BE2C (cell line): ENCODE results near the gene PLXNA1.

ENCODE experiments used
- DNase-seq: peaks from one replicate; pipeline ENCODE4 v3.0.0-alpha.2; 2020
- H3K27me3 ChIP-seq: fragments of 250-450 bp; sonication (Bioruptor Pico); 2 replicates; pipeline ENCODE4 v1.5.1; 2020; ENCODE audit warnings: mild to moderate bottlenecking
- H3K36me3 ChIP-seq: fragments of 250-450 bp; sonication (Bioruptor Pico); 2 replicates; pipeline ENCODE4 v1.5.1; 2020; ENCODE audit warnings: mild to moderate bottlenecking
- H3K4me1 ChIP-seq: fragments of 250-450 bp; sonication (Bioruptor Pico); 2 replicates; pipeline ENCODE4 v1.5.1; 2020
- H3K4me3 ChIP-seq: 2 replicates; pipeline ENCODE4 v1.5.1; 2011; ENCODE audit warnings: low read depth, low read length
- H3K9me3 ChIP-seq: fragments of 250-450 bp; sonication (Bioruptor Pico); 2 replicates; pipeline ENCODE4 v1.5.1; 2020
- TF ChIP-seq, protein P1 (sequence below): IDR thresholded peaks from 2 replicates; pipeline ENCODE4 v1.5.1; 2012; ENCODE audit warnings: mild to moderate bottlenecking, low read depth, low read length

The PLXNA1 gene

DNA sequence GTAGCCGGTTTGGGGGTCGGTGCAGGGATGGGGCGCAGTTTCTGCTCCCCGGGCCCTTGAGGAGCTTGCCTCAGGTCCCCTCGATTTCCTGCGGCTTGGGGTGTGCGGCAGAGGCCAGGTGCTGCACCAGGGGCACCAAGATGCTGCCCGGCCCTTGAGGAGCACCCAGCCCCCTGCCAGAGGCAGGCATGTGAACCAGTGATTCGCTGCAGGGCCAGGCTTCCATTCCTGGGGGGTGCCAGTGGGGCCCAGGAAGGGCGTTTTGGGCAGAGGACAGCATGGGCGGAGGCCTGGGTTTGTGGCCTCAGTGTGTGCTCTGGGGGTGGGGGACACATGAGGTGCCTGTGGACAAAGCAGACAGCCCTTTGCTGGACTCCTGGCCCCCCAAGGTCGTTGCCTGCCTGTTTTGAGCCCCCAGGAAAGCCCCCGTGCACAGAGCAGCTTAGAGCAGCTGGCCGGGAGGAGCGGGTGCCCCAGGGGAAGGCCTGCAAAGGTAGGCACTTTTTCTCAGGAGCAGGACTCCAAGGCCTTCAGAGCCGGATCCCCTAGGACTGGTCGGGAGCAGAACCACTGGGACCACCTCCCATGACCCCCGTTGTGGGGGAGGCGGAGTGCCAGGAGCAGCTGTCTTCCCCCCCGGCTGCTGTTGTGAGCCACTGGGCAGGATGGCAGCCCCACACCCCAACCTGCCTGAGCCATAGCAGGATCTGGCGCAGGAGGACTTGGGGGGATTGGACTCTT is 1.6 kb downstream of the PLXNA1 start:
- TF ChIP-seq, protein P1, sequence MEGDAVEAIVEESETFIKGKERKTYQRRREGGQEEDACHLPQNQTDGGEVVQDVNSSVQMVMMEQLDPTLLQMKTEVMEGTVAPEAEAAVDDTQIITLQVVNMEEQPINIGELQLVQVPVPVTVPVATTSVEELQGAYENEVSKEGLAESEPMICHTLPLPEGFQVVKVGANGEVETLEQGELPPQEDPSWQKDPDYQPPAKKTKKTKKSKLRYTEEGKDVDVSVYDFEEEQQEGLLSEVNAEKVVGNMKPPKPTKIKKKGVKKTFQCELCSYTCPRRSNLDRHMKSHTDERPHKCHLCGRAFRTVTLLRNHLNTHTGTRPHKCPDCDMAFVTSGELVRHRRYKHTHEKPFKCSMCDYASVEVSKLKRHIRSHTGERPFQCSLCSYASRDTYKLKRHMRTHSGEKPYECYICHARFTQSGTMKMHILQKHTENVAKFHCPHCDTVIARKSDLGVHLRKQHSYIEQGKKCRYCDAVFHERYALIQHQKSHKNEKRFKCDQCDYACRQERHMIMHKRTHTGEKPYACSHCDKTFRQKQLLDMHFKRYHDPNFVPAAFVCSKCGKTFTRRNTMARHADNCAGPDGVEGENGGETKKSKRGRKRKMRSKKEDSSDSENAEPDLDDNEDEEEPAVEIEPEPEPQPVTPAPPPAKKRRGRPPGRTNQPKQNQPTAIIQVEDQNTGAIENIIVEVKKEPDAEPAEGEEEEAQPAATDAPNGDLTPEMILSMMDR: no peak
- no peaks in the 10 kb centered on the region for H3K9me3 ChIP-seq
- H3K27me3 ChIP-seq: 0 out of 2 replicates have a peak, but pooled peaks cover 3% of the 10 kb centered on the region
- H3K4me1 ChIP-seq: peaks cover 22% of the 10 kb centered on the region
- H3K4me3 ChIP-seq: peak overlapping the region; percentile 83
- H3K36me3 ChIP-seq: peaks cover 15% of the 10 kb centered on the region
- DNase-seq: no peak

DNA sequence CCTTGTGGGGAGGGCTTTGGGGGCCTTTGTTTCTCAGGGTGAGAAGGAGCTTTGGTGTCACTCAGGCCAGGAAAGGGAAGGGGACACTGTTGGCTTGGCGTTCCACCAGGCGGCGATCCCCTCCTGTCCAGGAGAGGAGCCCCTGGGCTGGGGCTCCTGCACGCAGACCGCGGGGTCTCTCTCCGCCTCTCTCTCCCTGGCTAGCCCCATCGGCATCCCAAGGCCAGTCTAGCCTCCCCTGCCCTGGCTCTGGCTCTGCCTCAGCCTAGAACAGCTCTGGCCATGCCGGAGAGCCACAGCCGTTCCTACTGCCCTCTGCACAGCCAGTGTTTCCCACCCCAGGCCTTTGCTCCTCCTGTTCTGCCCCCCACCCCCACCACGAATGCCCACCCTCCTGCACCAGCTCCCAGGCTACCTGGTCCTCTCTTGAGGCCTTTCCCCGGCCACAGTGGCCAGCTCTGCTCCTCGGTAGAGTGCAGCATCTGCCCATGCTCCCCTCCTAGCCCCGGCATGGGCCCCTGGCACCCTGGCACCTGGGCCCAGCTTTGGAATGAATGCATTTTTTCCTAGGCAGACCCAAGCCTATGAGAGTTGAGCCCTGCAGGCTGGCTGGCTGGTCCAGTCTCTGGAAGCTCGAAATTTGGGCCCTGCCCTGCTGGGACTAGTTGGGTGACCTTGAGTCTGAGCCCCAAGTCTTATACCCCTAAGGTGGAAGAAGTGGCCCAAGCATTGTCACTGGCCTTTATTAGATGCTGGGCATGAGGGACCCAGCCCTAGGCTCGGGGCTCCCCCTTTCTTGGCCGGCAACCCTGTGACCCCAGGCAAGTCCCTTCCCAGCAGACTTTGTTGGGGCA is 2.4 kb downstream of the PLXNA1 start:
- peak; percentile 76 for DNase-seq
- Histone ChIP-seq H3K27me3 (0 out of 2 replicates have a peak, but pooled peaks cover 3% of the 10 kb centered on the region), H3K4me1 (peaks cover 22% of the 10 kb centered on the region), H3K9me3 (no peaks in the 10 kb centered on the region), H3K4me3 (peak overlapping the region; percentile 83), H3K36me3 (peaks cover 23% of the 10 kb centered on the region)
- TF ChIP-seq, protein P1: peak; percentile 56

GRCh38 chr3:126986001-126986400 is 3.1 kb downstream of the PLXNA1 start:
- peaks cover 29% of the 10 kb centered on the region for H3K36me3 ChIP-seq
- H3K4me1 ChIP-seq: peaks cover 25% of the 10 kb centered on the region
- H3K27me3 ChIP-seq: 0 out of 2 replicates have a peak, but pooled peaks cover 3% of the 10 kb centered on the region
- TF ChIP-seq, protein P1: no peak
- H3K4me3 ChIP-seq: peak overlapping the region; percentile 83
- DNase-seq: peak; percentile 85
- H3K9me3 ChIP-seq: no peaks in the 10 kb centered on the region

- Histone ChIP-seq H3K4me1 (peaks cover 25% of the 10 kb centered on the region), H3K36me3 (peaks cover 39% of the 10 kb centered on the region), H3K27me3 (no peaks in the 10 kb centered on the region), H3K4me3 (no peak overlapping the region), H3K9me3 (no peaks in the 10 kb centered on the region)
- DNase-seq: no peak
- TF ChIP-seq, protein P1: no peak
These were observed 4.2 kb downstream of the PLXNA1 start for GRCh38 chr3:126987129-126987528.

- Histone ChIP-seq H3K27me3 (no peaks in the 10 kb centered on the region), H3K4me1 (peaks cover 25% of the 10 kb centered on the region), H3K9me3 (no peaks in the 10 kb centered on the region), H3K4me3 (no peak overlapping the region), H3K36me3 (peaks cover 42% of the 10 kb centered on the region)
- DNase-seq: no peak
- TF ChIP-seq, protein P1: no peak
These were observed 4.7 kb downstream of the PLXNA1 start for GRCh38 chr3:126987596-126987995.
